Measurements from ENCODE around the gene WNT5B.

DNA sequence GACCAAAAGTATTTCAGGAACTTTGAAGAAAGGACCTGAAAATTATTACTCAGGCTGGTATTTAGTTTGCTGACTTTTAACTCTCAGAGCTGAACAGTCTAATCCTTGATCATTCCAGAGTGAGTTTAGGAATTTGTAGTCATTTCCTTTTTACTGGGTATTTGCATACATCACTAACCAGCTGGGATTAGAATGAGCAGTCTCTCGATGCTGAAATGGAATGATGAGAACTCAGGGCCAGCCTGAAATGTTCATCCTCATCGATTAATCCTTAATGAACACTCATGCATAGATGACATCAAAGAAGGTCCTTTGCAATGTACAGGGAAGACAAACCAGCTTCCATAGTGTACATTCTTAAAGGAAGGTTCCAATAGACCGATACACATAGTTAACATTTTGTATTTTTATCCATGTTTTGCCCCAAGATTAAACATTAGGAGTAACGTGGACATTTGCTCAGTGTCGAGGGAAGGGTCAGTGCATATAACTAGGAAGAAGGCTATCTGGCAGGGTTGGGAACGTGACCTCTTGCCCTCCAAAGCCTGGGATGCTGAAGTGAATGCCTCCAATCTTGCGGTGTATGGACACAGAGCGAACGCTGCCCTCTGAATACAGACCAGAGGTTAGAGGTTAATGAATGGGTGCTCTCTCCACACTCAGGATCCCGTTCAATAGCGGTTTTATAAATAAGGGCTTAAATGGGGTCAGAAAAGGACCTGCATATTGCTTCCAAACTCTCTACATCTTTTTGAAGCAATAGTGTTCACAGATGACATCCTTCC, 49.2 kb upstream of the WNT5B start:
- TF ChIP-seq, protein P1, sequence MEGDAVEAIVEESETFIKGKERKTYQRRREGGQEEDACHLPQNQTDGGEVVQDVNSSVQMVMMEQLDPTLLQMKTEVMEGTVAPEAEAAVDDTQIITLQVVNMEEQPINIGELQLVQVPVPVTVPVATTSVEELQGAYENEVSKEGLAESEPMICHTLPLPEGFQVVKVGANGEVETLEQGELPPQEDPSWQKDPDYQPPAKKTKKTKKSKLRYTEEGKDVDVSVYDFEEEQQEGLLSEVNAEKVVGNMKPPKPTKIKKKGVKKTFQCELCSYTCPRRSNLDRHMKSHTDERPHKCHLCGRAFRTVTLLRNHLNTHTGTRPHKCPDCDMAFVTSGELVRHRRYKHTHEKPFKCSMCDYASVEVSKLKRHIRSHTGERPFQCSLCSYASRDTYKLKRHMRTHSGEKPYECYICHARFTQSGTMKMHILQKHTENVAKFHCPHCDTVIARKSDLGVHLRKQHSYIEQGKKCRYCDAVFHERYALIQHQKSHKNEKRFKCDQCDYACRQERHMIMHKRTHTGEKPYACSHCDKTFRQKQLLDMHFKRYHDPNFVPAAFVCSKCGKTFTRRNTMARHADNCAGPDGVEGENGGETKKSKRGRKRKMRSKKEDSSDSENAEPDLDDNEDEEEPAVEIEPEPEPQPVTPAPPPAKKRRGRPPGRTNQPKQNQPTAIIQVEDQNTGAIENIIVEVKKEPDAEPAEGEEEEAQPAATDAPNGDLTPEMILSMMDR (IDR thresholded peaks at IDR 0.05), result no peak
- no peak for TF ChIP-seq EP300 (IDR thresholded peaks at IDR 0.05)
- no peak for TF ChIP-seq POLR2A (IDR thresholded peaks at IDR 0.05)

Measured in tibial nerve (tissue), 4 donors.